Uterus (tissue), 2 donors: ENCODE results near the gene WNT16.

Experiments
- CTCF ChIP-seq, 4 experiments: fragments of 200-600 bp in 2 of 4; fragments of 450-650 bp in 2 of 4; sonication (generic) in 2 of 4; IDR thresholded peaks; one replicate each; pipeline ENCODE4 v1.5.1; 2016 to 2019; ENCODE audit warnings: antibody characterized with exemption in 4 of 4, mild to moderate bottlenecking in 2 of 4, moderate library complexity in 1 of 4
- POLR2A ChIP-seq, 2 donors: fragments of 450-650 bp; IDR thresholded peaks; one replicate each; pipeline ENCODE4 v1.6.1; 2016; ENCODE audit warnings: antibody characterized with exemption in 2 of 2, mild to moderate bottlenecking in 1 of 2, moderate library complexity in 1 of 2

- TF ChIP-seq POLR2A (IDR thresholded peaks at IDR 0.05) = no peak
- TF ChIP-seq CTCF (IDR thresholded peaks at IDR 0.05) = no peak
Measured at GRCh38 chr7:121355574-121355973, 26.8 kb downstream of the WNT16 start.
